8988T (cell line): ENCODE measurements around the gene PHF12.

ENCODE experiments used
- DNase-seq: peaks from one replicate; pipeline ENCODE4 v3.0.0; 2011

Gene PHF12

GRCh38 chr17:28951428-28951990 is at the start of gene PHF12:
TSS of gene PHF12 (minus strand) at chr17:28951518. CDS start at chr17:28950960, 558 bp downstream.
- peak; percentile 99 for DNase-seq

- DNase-seq: no peak
These were observed 49.7 kb upstream of the PHF12 start for GRCh38 chr17:29000973-29001372.

GRCh38 chr17:28999206-28999605 is 47.9 kb upstream of the PHF12 start:
- DNase-seq: no peak

GRCh38 chr17:28997806-28998205 is 46.5 kb upstream of the PHF12 start:
- no peak for DNase-seq

- DNase-seq: no peak
These were observed 45.3 kb upstream of the PHF12 start for GRCh38 chr17:28996554-28997096.

GRCh38 chr17:28993645-28994426 is 42.5 kb upstream of the PHF12 start:
- no peak for DNase-seq

GRCh38 chr17:28992625-28993600 is 41.6 kb upstream of the PHF12 start:
- peak; percentile 70 for DNase-seq

GRCh38 chr17:28992185-28992584 is 40.9 kb upstream of the PHF12 start:
- DNase-seq: no peak

GRCh38 chr17:28991779-28992178 is 40.5 kb upstream of the PHF12 start:
- DNase-seq: no peak

- no peak for DNase-seq
These were observed 37.7 kb upstream of the PHF12 start for GRCh38 chr17:28989028-28989427.

GRCh38 chr17:28988475-28988874 is 37.2 kb upstream of the PHF12 start:
- no peak for DNase-seq

- DNase-seq: no peak
These were observed 35.7 kb upstream of the PHF12 start for GRCh38 chr17:28986714-28987655.

- DNase-seq: no peak
These were observed 34.8 kb upstream of the PHF12 start for GRCh38 chr17:28985950-28986713.

- DNase-seq: no peak
These were observed 32.2 kb upstream of the PHF12 start for GRCh38 chr17:28983286-28984230.

GRCh38 chr17:28982131-28982793 is 30.9 kb upstream of the PHF12 start:
- no peak for DNase-seq

- DNase-seq: no peak
These were observed 27.1 kb upstream of the PHF12 start for GRCh38 chr17:28978356-28978964.

GRCh38 chr17:28977659-28978355 is 26.5 kb upstream of the PHF12 start:
- DNase-seq: no peak

GRCh38 chr17:28975646-28976045 is 24.3 kb upstream of the PHF12 start:
- DNase-seq: no peak
